ENCODE data around the gene FCHSD1. TPM values are rescaled to one million over a fixed set of nuclear protein-coding genes. Genes with fewer than 3 reads are reported as not detected.

Gene FCHSD1
- polyA plus RNA-seq, 1 experiment: 45.8 TPM

GRCh38 chr5:141681295-141681694 is 30.1 kb upstream of the FCHSD1 start:
- H3K27me3 ChIP-seq (ENCODE audit: control insufficient read depth, insufficient read depth, low read length): no peaks in the 10 kb centered on the region

GRCh38 chr5:141680751-141681201 is 29.6 kb upstream of the FCHSD1 start:
- no peak for DNase-seq (ENCODE audit: low read depth)
- POLR2A ChIA-PET: no interaction called here
- CTCF ChIA-PET: interaction anchor here (1.5 to 5.5 kb wide), 3 partner anchors 11 to 16 kb away, joined by 5 to 46 read pairs (median 9); no protein-coding TSS in a partner anchor
- H3K4me3 ChIP-seq (ENCODE audit: low read depth, low read length): peak overlapping the region; percentile 44
- H3K27me3 ChIP-seq (ENCODE audit: control insufficient read depth, insufficient read depth, low read length): no peaks in the 10 kb centered on the region
- H3K36me3 ChIP-seq (ENCODE audit: control insufficient read depth, insufficient read depth, low read length): peaks cover 5% of the 10 kb centered on the region
- TF ChIP-seq CTCF (IDR thresholded peaks at IDR 0.05; ENCODE audit: insufficient read depth, low read depth, low read length): no peak

More at GRCh38 chr5:141681295-141681694, 30.1 kb upstream of the FCHSD1 start:
- TF ChIP-seq CTCF (IDR thresholded peaks at IDR 0.05; ENCODE audit: insufficient read depth, low read depth, low read length): no peak
- DNase-seq (ENCODE audit: low read depth): no peak
- Histone ChIP-seq H3K4me3 (ENCODE audit: low read depth, low read length) (peak overlapping the region; percentile 44), H3K36me3 (ENCODE audit: control insufficient read depth, insufficient read depth, low read length) (peaks cover 5% of the 10 kb centered on the region)
- POLR2A ChIA-PET: no interaction called here
- CTCF ChIA-PET: interaction anchor here (1.5 to 5.5 kb wide), 4 partner anchors 12 to 280 kb away, joined by 5 to 46 read pairs (median 12); no protein-coding TSS in a partner anchor

- POLR2A ChIA-PET: no interaction called here
- Histone ChIP-seq H3K36me3 (ENCODE audit: control insufficient read depth, insufficient read depth, low read length) (peaks cover 7% of the 10 kb centered on the region), H3K27me3 (ENCODE audit: control insufficient read depth, insufficient read depth, low read length) (no peaks in the 10 kb centered on the region), H3K4me3 (ENCODE audit: low read depth, low read length) (no peak overlapping the region)
- DNase-seq (ENCODE audit: low read depth): no peak
- TF ChIP-seq CTCF (IDR thresholded peaks at IDR 0.05; ENCODE audit: insufficient read depth, low read depth, low read length): no peak
- CTCF ChIA-PET: interaction anchor here (1.5 to 5.5 kb wide), 2 partner anchors 11 to 13 kb away, joined by 5 to 46 read pairs; no protein-coding TSS in a partner anchor
Measured at GRCh38 chr5:141680178-141680577, 29.0 kb upstream of the FCHSD1 start.

- no peaks in the 10 kb centered on the region for H3K27me3 ChIP-seq (ENCODE audit: control insufficient read depth, insufficient read depth, low read length)
- TF ChIP-seq CTCF (IDR thresholded peaks at IDR 0.05; ENCODE audit: insufficient read depth, low read depth, low read length): peak; percentile 23; the same call in 1 of the 2 replicates
- peaks cover 10% of the 10 kb centered on the region for H3K36me3 ChIP-seq (ENCODE audit: control insufficient read depth, insufficient read depth, low read length)
- POLR2A ChIA-PET: no interaction called here
- DNase-seq (ENCODE audit: low read depth): no peak
- H3K4me3 ChIP-seq (ENCODE audit: low read depth, low read length): no peak overlapping the region
- CTCF ChIA-PET: interaction anchor here (1.6 kb wide), 1 partner anchor 13 kb away, joined by 5 read pairs; no protein-coding TSS in a partner anchor
Measured at GRCh38 chr5:141677415-141677814, 26.2 kb upstream of the FCHSD1 start.

- POLR2A ChIA-PET: no interaction called here
Measured at GRCh38 chr5:141675672-141676071, 24.5 kb upstream of the FCHSD1 start.

More at GRCh38 chr5:141675672-141676071, 24.5 kb upstream of the FCHSD1 start:
- no peak overlapping the region for H3K4me3 ChIP-seq (ENCODE audit: low read depth, low read length)
- H3K27me3 ChIP-seq (ENCODE audit: control insufficient read depth, insufficient read depth, low read length): no peaks in the 10 kb centered on the region
- no peak for TF ChIP-seq CTCF (IDR thresholded peaks at IDR 0.05; ENCODE audit: insufficient read depth, low read depth, low read length)
- peaks cover 19% of the 10 kb centered on the region for H3K36me3 ChIP-seq (ENCODE audit: control insufficient read depth, insufficient read depth, low read length)
- CTCF ChIA-PET: interaction anchor here (1.5 to 1.6 kb wide), 2 partner anchors 11 to 285 kb away, joined by 5 read pairs; no protein-coding TSS in a partner anchor
- DNase-seq (ENCODE audit: low read depth): no peak
